ENCODE measurements around the gene TAPBP. TPM values are rescaled to one million over a fixed set of nuclear protein-coding genes. Genes with fewer than 3 reads are reported as not detected.
A peak's percentile ranks its signal among the peaks of the same experiment; 100 is the strongest.

Gene TAPBP
- total and polyA plus RNA-seq, 9 of the 15 experiments (the other 6 are each of a cell fraction or from before 2014, with no cell fraction given), result 5.6 to 74.0 (median 22.3) TPM

- TF ChIP-seq THRAP3 (IDR thresholded peaks at IDR 0.05; ENCODE audit: borderline replicate concordance), result no peak
- no peak for TF ChIP-seq PRPF4 (IDR thresholded peaks at IDR 0.05; ENCODE audit: insufficient read depth, low read depth, low read length, poor library complexity, severe bottlenecking)
- TF ChIP-seq ATF2 (CRISPR knock-in tag; IDR thresholded peaks at IDR 0.05), result no peak
- TF ChIP-seq HMBOX1 (IDR thresholded peaks at IDR 0.05), result 0 out of 2 replicates have a peak, but pooled peaks have one; percentile 10
- peak; percentile 23 to 34; a peak in 1 of 4 replicates for TF ChIP-seq TRIM24 (IDR thresholded peaks at IDR 0.05)
- TF ChIP-seq GABPB1 (CRISPR knock-in tag; IDR thresholded peaks at IDR 0.05), result no peak; the same call in 1 of the 2 replicates
- peak; percentile 87 for TF ChIP-seq TCF3 (CRISPR knock-in tag; IDR thresholded peaks at IDR 0.05)
- TF ChIP-seq NFIC (IDR thresholded peaks at IDR 0.05), result peak; percentile 47; the same call in 1 of the 2 replicates
- TF ChIP-seq TEAD1 (CRISPR knock-in tag; IDR thresholded peaks at IDR 0.05), result peak; percentile 59 to 91; a peak in 2 of 4 replicates
- TF ChIP-seq ZNF165 (CRISPR knock-in tag; IDR thresholded peaks at IDR 0.05; ENCODE audit: borderline replicate concordance), result no peak
- peak; percentile 68 for TF ChIP-seq GATAD2A (IDR thresholded peaks at IDR 0.05)
- TF ChIP-seq ZNF740 (CRISPR knock-in tag; IDR thresholded peaks at IDR 0.05), result peak; percentile 94
- TF ChIP-seq ZNF740 (tag; IDR thresholded peaks at IDR 0.05), result peak in 1 of 2 experiments; percentile 91; a peak in 2 of 4 replicates
- no peak for TF ChIP-seq SMAD2 (IDR thresholded peaks at IDR 0.05; ENCODE audit: low read depth, low read length)
- no peak for TF ChIP-seq ETS2 (tag; IDR thresholded peaks at IDR 0.05; ENCODE audit: borderline replicate concordance, poor library complexity, severe bottlenecking)
- TF ChIP-seq TRIM28 (IDR thresholded peaks at IDR 0.05), result peak; percentile 78
- peak; percentile 86 for TF ChIP-seq CBFA2T3 (IDR thresholded peaks at IDR 0.05)
- TF ChIP-seq ASH1L (IDR thresholded peaks at IDR 0.05; ENCODE audit: borderline replicate concordance, low read depth, partially characterized antibody), result no peak
- no peak for TF ChIP-seq ZNF785 (CRISPR knock-in tag; IDR thresholded peaks at IDR 0.05)
- TF ChIP-seq PRDM10 (IDR thresholded peaks at IDR 0.05; ENCODE audit: partially characterized antibody), result no peak
- TF ChIP-seq L3MBTL2 (IDR thresholded peaks at IDR 0.05), result peak; percentile 64; the same call in 1 of the 2 replicates
Measured at GRCh38 chr6:33344701-33345697, 31.1 kb upstream of the TAPBP start (continued).

Data from K562 (cell line).